GM18907 (cell line): ENCODE data around the gene KLHL20.

ENCODE experiments used
- ATAC-seq: cut with Tn5 transposase; IDR thresholded peaks from one replicate; pipeline ENCODE4 v1.9.1; 2021; ENCODE audit warnings: mild to moderate bottlenecking, moderate library complexity; ENCODE audit not compliant: unreplicated experiment

KLHL20 gene

GRCh38 chr1:173827611-173828010, 112.8 kb downstream of the KLHL20 start:
- ATAC-seq, result no peak

- no peak for ATAC-seq
Measured at GRCh38 chr1:173832748-173833147, 118.0 kb downstream of the KLHL20 start.
